Endothelial cell of umbilical vein (primary cell): ENCODE results near the gene DPP10. TPM values are rescaled to one million over a fixed set of nuclear protein-coding genes. Genes with fewer than 3 reads are reported as not detected.

Experiments used
- BruUV-seq: library from RNA; stranded (reverse); fragments of 400-500 nt; replicated peaks from 2 replicates; lab custom pipeline; 2021; lab: Mats Ljungman, UMichigan
- CTCF ChIA-PET: fragments of 300-600, 350-600 bp; sonication (Branson Sonifier 250); formaldehyde crosslinking; loops from one replicate; lab custom pipeline; 2021; ENCODE audit warnings: antibody characterized with exemption, inconsistent platforms; lab: Charles Lee
- POLR2A ChIA-PET: fragments of 300-600, 350-600 bp; sonication (Branson Sonifier 250); formaldehyde crosslinking; loops from one replicate; lab custom pipeline; 2021; ENCODE audit warnings: antibody characterized with exemption, inconsistent platforms; lab: Charles Lee
- DNase-seq: peaks from one replicate; pipeline ENCODE4 v3.0.0-alpha.2; 2011; ENCODE audit warnings: low read depth, low spot score
- FAIRE-seq: peaks from 2 replicates; lab custom pipeline; 2011; peaks lifted over from hg19 to GRCh38; lab: Jason Lieb, UNC
- H2AFZ ChIP-seq: 2 replicates; pipeline ENCODE4 v1.6.0; 2012; ENCODE audit warnings: low read depth, low read length, control low read depth, inconsistent platforms
- H3K27ac ChIP-seq: 2 replicates; pipeline ENCODE4 v1.5.1; 2011; ENCODE audit warnings: low read depth, mild to moderate bottlenecking, control low read depth, low read length, moderate library complexity; ENCODE audit not compliant: insufficient read depth
- H3K27me3 ChIP-seq, 2 experiments: 2 replicates each; pipeline versions ENCODE4 v1.6.0 to v1.6.1; 2011; ENCODE audit warnings: low read length in 2 of 2, mixed read lengths in 1 of 2; ENCODE audit not compliant: control insufficient read depth in 2 of 2, insufficient read depth in 2 of 2
- H3K36me3 ChIP-seq, 2 experiments: 2 replicates in 1 of 2; 3 replicates in 1 of 2; pipeline ENCODE4 v1.5.1; 2011; ENCODE audit warnings: low read length in 2 of 2, mild to moderate bottlenecking in 1 of 2, moderate library complexity in 1 of 2; ENCODE audit not compliant: control insufficient read depth in 2 of 2, insufficient read depth in 2 of 2; ENCODE audit errors: extremely low read depth in 1 of 2
- H3K4me1 ChIP-seq: 3 replicates; pipeline ENCODE4 v1.5.1; 2011; ENCODE audit warnings: mild to moderate bottlenecking, low read length; ENCODE audit not compliant: control insufficient read depth, insufficient read depth; ENCODE audit errors: extremely low read depth
- H3K4me2 ChIP-seq: 2 replicates; pipeline ENCODE4 v1.6.1; 2011; ENCODE audit warnings: low read length, control low read depth, mixed read lengths; ENCODE audit not compliant: insufficient read depth
- H3K4me3 ChIP-seq, 3 experiments: fragments of 200-600 bp in 1 of 3; sonication (generic), shearing (Covaris generic) in 1 of 3; replicated peaks in 1 of 3; 2 replicates each; pipeline ENCODE4 v1.5.1; 2011 to 2016; ENCODE audit warnings: control low read depth in 3 of 3, low read length in 3 of 3, mild to moderate bottlenecking in 2 of 3, inconsistent platforms in 1 of 3, low read depth in 1 of 3, moderate library complexity in 1 of 3; ENCODE audit not compliant: insufficient read depth in 1 of 3
- H3K79me2 ChIP-seq: 2 replicates; pipeline ENCODE4 v1.6.0; 2012; ENCODE audit warnings: low read length, inconsistent platforms; ENCODE audit not compliant: control insufficient read depth, insufficient read depth
- H3K9ac ChIP-seq: replicated peaks from 2 replicates; pipeline ENCODE3; 2011; ENCODE audit warnings: low read length, control low read depth; ENCODE audit not compliant: insufficient read depth; ENCODE audit errors: extremely low read depth
- H3K9me1 ChIP-seq: replicated peaks from 3 replicates; pipeline ENCODE4 v1.6.0; 2011; ENCODE audit warnings: mild to moderate bottlenecking, low read length; ENCODE audit not compliant: control insufficient read depth, insufficient read depth; ENCODE audit errors: extremely low read depth
- H3K9me3 ChIP-seq: replicated peaks from 2 replicates; pipeline ENCODE4 v1.5.1; 2012; ENCODE audit warnings: low read length, inconsistent platforms; ENCODE audit not compliant: control insufficient read depth, insufficient read depth
- H4K20me1 ChIP-seq: replicated peaks from 2 replicates; pipeline ENCODE3; 2011; ENCODE audit warnings: mild to moderate bottlenecking, low read length; ENCODE audit not compliant: control insufficient read depth, insufficient read depth; ENCODE audit errors: extremely low read depth
- CTCF ChIP-seq, 2 donors: IDR thresholded peaks; 1 replicate in 1 of 2; 2 replicates in 1 of 2; pipeline ENCODE4 v1.5.1; 2011; ENCODE audit warnings: low read length in 2 of 2, mild to moderate bottlenecking in 2 of 2, moderate library complexity in 2 of 2, control low read depth in 1 of 2, inconsistent platforms in 1 of 2, low read depth in 1 of 2; ENCODE audit not compliant: insufficient read depth in 1 of 2; ENCODE audit errors: extremely low read depth in 1 of 2
- EZH2 ChIP-seq: IDR thresholded peaks from 2 replicates; pipeline ENCODE4 v1.6.1; 2012; ENCODE audit warnings: borderline replicate concordance, low read depth, mild to moderate bottlenecking, moderate library complexity, low read length, inconsistent platforms; ENCODE audit not compliant: severe bottlenecking
- FOS ChIP-seq: IDR thresholded peaks from 2 replicates; pipeline ENCODE4 v1.6.1; 2011; ENCODE audit warnings: mild to moderate bottlenecking, low read length, moderate library complexity, borderline replicate concordance; ENCODE audit not compliant: insufficient read depth
- GATA2 ChIP-seq: IDR thresholded peaks from 2 replicates; pipeline ENCODE4 v1.7.0; 2011; ENCODE audit warnings: low read depth, mild to moderate bottlenecking, moderate library complexity, mixed read lengths, low read length; ENCODE audit not compliant: insufficient read length, insufficient read depth
- JUN ChIP-seq: IDR thresholded peaks from 2 replicates; pipeline ENCODE4 v1.6.1; 2011; ENCODE audit warnings: borderline replicate concordance, low read depth; ENCODE audit not compliant: insufficient read length, insufficient read depth
- MAX ChIP-seq: IDR thresholded peaks from 2 replicates; pipeline ENCODE4 v1.6.1; 2011; ENCODE audit not compliant: insufficient read depth, insufficient read length
- MYC ChIP-seq: IDR thresholded peaks from one replicate; pipeline ENCODE4 v1.6.1; 2011; ENCODE audit warnings: mild to moderate bottlenecking, low read depth, low read length
- POLR2A ChIP-seq: IDR thresholded peaks from 2 replicates; pipeline ENCODE4 v1.6.1; 2012; ENCODE audit warnings: low read depth, mild to moderate bottlenecking, control low read depth, low read length
- POLR2AphosphoS5 ChIP-seq: IDR thresholded peaks from 2 replicates; pipeline ENCODE4 v1.6.1; 2012; ENCODE audit warnings: low read depth, mild to moderate bottlenecking, control low read depth, low read length, moderate library complexity; ENCODE audit not compliant: insufficient read depth
- dilution Hi-C: fragments of 300-500 bp; cut with MboI; formaldehyde crosslinking; loops from one replicate; pipeline ENCODE4 v1.15.0; 2019; ENCODE audit warnings: low sequenced_read_pairs; ENCODE audit not compliant: extremely low pct_ligation_motif_present
- intact Hi-C: fragments of 100-400 bp; cut with micrococcal nuclease; formaldehyde crosslinking; loops from one replicate; pipeline ENCODE4 v1.10.0; 2022
- polyA plus RNA-seq, 4 experiments: library from polyadenylated mRNA; depleted of rRNA in 3 of 4; stranded (reverse) in 3 of 4; unstranded in 1 of 4; fragments of >200 nt; gene quantifications; 2 replicates each; pipeline versions ENCODE4 v1.2.1 to v1.2.3, GENCODE V29; 2011 to 2012; ENCODE audit warnings: missing spikeins in 1 of 4
- total RNA-seq: library from RNA; stranded (reverse); gene quantifications from 2 replicates; pipeline ENCODE4 v1.2.3, GENCODE V29; 2021

The DPP10 gene
- total and polyA plus RNA-seq, 2 donors (not counting 3 experiments of a cell fraction or from before 2014, with no cell fraction given): not detected

DNA sequence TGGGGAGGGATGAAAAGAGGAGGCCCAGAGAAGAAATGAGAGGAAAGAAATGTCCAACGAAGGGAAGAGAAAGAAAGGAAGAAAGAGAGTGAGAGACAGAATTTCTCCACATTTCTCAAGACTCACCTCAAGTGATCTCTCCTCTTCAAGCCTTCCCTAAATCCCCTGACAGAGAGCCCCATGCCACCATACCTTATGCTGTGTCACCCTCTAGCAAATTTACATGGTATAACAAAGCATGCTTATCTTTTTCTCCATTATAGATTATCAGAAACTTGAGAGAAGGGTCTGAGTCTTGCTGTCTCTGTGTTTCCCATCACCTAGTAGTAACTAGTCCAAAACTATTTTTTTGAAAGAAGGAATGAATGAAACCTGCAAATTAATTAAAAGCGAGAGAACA, 1208.4 kb downstream of the DPP10 start:
- no peaks in the 10 kb centered on the region for H3K79me2 ChIP-seq
- H3K36me3 ChIP-seq: no peaks in the 10 kb centered on the region
- FAIRE-seq: no peak
- H3K9ac ChIP-seq: no peak overlapping the region
- no peak overlapping the region for H3K4me2 ChIP-seq
- intact Hi-C loops: no loop called here
- ChIA-PET CTCF (no interaction called here), POLR2A (no interaction called here)
- H2AFZ ChIP-seq: no peak overlapping the region
- TF ChIP-seq MYC (no peak), FOS (no peak), GATA2 (no peak), POLR2A (no peak), CTCF (IDR thresholded peaks at IDR 0.05; ENCODE audit: extremely low read depth in 1 of 2, insufficient read depth in 1 of 2, low read depth in 1 of 2, low read length in 2 of 2) (no peak), JUN (no peak), EZH2 (no peak), MAX (no peak), POLR2AphosphoS5 (no peak)
- no peak for DNase-seq
- H4K20me1 ChIP-seq: no peaks in the 10 kb centered on the region
- H3K4me1 ChIP-seq: no peaks in the 10 kb centered on the region
- H3K9me3 ChIP-seq: peaks cover 3% of the 10 kb centered on the region
- no peak overlapping the region for H3K4me3 ChIP-seq
- H3K27me3 ChIP-seq: no peaks in the 10 kb centered on the region
- H3K27ac ChIP-seq: no peak overlapping the region
- dilution Hi-C loops: no loop called here
- no peaks in the 10 kb centered on the region for H3K9me1 ChIP-seq
- BruUV-seq: no TSS peak
